Uterine smooth muscle cell (primary cell): ENCODE measurements around the gene KIAA0930. TPM values are rescaled to one million over a fixed set of nuclear protein-coding genes. Genes with fewer than 3 reads are reported as not detected.

Experiments
- total RNA-seq: library from RNA; depleted of rRNA; stranded (reverse); fragments of >200 nt; gene quantifications from 2 replicates; pipeline ENCODE4 v1.2.3, GENCODE V29; 2014

The KIAA0930 gene
- total RNA-seq, result 44.8 and 54.0 TPM in 2 replicates

GRCh38 chr22:45240810-45241631 lies at the start of gene KIAA0930:
TSS of gene KIAA0930 (minus strand) at chr22:45240894. CDS start at chr22:45240703, 191 bp downstream.

DNA sequence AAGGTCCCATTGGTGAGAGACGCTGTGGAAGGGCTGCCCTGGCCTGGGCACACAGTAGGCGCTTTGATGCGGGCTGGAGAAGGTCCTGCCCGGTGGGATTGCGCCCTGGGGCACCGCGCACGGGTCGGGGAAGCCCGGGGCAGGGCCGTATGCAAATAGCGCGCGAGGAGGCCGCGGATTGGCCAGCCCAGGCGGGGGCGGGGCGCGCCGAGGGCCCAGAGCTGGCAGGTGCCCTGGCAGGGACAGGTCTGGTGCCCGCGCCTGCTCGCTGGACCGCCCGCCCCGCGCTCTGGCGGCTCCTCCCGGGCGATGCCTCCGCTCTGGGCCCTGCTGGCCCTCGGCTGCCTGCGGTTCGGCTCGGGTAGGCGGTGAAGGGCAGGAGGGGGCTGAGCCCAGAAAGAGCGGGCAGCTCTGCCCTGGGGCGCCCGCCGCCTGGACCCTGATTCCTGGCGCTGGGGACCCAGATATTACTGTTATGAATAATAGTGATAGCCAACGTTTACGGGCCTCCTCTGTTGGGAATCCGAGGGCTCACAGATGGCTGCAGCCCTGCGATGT lies 44.1 kb upstream of the KIAA0930 start, which contains the start of gene UPK3A:
Gene UPK3A, plus strand, starts transcription at position 245 of the 558 bp plus-strand sequence. Its CDS starts 65 bp downstream, at position 310.

DNA sequence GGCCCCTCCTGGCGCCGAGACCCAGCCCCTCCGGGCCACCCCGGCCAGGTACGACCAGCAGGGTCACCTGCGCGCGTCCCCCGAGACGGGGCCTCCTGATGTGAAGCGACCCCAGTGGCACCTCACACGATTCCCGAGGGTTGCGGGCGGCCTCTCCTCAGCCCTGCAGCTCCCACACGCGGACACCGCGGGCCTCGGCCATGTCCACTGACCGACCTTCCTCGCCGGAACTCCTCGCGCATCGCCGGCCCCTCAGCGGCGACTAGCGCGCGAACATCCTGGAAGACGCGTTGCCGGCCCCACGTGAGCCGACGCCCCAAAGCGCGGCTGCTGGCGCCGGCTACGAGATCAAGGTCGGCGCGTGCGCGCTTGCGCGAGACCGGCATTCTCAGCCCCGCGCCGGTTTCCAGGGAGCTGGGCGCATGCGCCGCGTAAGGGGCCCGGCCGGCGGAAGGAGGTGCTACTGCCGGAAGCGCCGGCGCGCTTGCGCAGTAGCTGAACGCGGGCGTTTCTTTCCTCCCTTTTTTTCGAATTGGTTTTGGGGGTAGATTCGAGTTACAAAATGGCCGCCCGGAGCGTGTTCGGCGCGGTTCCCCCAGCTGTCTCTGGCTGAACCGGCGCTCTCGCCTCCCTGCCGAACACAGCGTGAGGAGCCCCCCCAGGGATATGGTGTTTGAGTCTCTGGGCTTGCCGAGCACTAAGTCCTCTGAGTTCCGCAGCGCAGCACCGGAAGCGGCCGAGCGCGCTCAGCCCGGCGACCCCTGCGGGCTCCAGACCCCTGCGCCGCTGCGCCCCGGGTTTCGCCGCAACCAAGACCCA lies 77.0 kb downstream of the KIAA0930 start, which contains the start of gene NUP50:
Gene NUP50, plus strand, starts transcription at position 475 of the 819 bp plus-strand sequence. CDS start 4,253 bp downstream, outside the sequence.

Other genes starting within 250 kb of the KIAA0930 start
- gene PHF21B, start 230.9 kb downstream of the KIAA0930 start, total RNA-seq, result under 0.01 TPM in 1 of 2 replicates, not detected in the other
- 40.6 and 62.2 TPM in 2 replicates for gene NUP50, start 77.0 kb downstream of the KIAA0930 start, total RNA-seq
- not detected in 2 replicates for gene UPK3A, start 44.1 kb upstream of the KIAA0930 start, total RNA-seq
- 11.0 and 29.0 TPM in 2 replicates for gene FAM118A, start 69.0 kb upstream of the KIAA0930 start, total RNA-seq
- under 0.01 TPM in 1 of 2 replicates, not detected in the other for gene SMC1B, start 172.7 kb upstream of the KIAA0930 start, total RNA-seq
- gene RIBC2, start 172.8 kb upstream of the KIAA0930 start, total RNA-seq, result 0.87 and 3.0 TPM in 2 replicates